GM18505 (cell line): Measurements from ENCODE around the gene TIMP3.

Experiments
- ATAC-seq: cut with Tn5 transposase; IDR thresholded peaks from one replicate; pipeline ENCODE4 v1.9.1; 2021; ENCODE audit not compliant: unreplicated experiment
- POLR2A ChIP-seq: IDR thresholded peaks from 4 replicates; pipeline ENCODE4 v1.6.1; 2011; ENCODE audit warnings: borderline replicate concordance; ENCODE audit not compliant: insufficient read depth, insufficient read length; ENCODE audit errors: extremely low read depth

Gene TIMP3

GRCh38 chr22:32808038-32808445 is 6.5 kb downstream of the TIMP3 start:
- no peak for ATAC-seq
- no peak for TF ChIP-seq POLR2A

GRCh38 chr22:32809786-32810554 is 8.5 kb downstream of the TIMP3 start:
- ATAC-seq = no peak

GRCh38 chr22:32810555-32811133 is 9.1 kb downstream of the TIMP3 start:
- no peak for ATAC-seq
- no peak for TF ChIP-seq POLR2A

More at GRCh38 chr22:32809786-32810554, 8.5 kb downstream of the TIMP3 start:
- no peak for TF ChIP-seq POLR2A

GRCh38 chr22:32811788-32812545 is 10.5 kb downstream of the TIMP3 start:
- ATAC-seq = no peak
- no peak for TF ChIP-seq POLR2A

GRCh38 chr22:32814285-32814860 is 12.9 kb downstream of the TIMP3 start:
- no peak for TF ChIP-seq POLR2A
- no peak for ATAC-seq

- no peak for ATAC-seq
- no peak for TF ChIP-seq POLR2A
These were observed 13.6 kb downstream of the TIMP3 start for GRCh38 chr22:32815059-32815458.

GRCh38 chr22:32815943-32816342 is 14.4 kb downstream of the TIMP3 start:
- no peak for ATAC-seq
- TF ChIP-seq POLR2A = no peak

GRCh38 chr22:32817137-32817730 is 15.7 kb downstream of the TIMP3 start:
- no peak for ATAC-seq
- TF ChIP-seq POLR2A = no peak

- ATAC-seq = no peak
- TF ChIP-seq POLR2A = no peak
These were observed 17.1 kb downstream of the TIMP3 start for GRCh38 chr22:32818446-32819115.

GRCh38 chr22:32819120-32819519 is 17.6 kb downstream of the TIMP3 start:
- TF ChIP-seq POLR2A = no peak
- ATAC-seq = no peak

GRCh38 chr22:32820131-32821119 is 18.9 kb downstream of the TIMP3 start:
- no peak for TF ChIP-seq POLR2A
- no peak for ATAC-seq

- TF ChIP-seq POLR2A = no peak
- ATAC-seq = no peak
These were observed 20.8 kb downstream of the TIMP3 start for GRCh38 chr22:32822179-32822877.
